GM12875 (cell line): ENCODE results near the gene MSI2.

Experiments used
- H3K4me3 ChIP-seq: one replicate; pipeline ENCODE4 v1.5.1; 2011; ENCODE audit warnings: low read depth, low read length, control low read depth
- TF ChIP-seq, protein P1 (sequence below): IDR thresholded peaks from 2 replicates; pipeline ENCODE4 v1.5.1; 2011; ENCODE audit warnings: low read depth, mild to moderate bottlenecking, control low read depth, inconsistent platforms, low read length, moderate library complexity, borderline replicate concordance; ENCODE audit not compliant: insufficient read depth

MSI2 gene

DNA sequence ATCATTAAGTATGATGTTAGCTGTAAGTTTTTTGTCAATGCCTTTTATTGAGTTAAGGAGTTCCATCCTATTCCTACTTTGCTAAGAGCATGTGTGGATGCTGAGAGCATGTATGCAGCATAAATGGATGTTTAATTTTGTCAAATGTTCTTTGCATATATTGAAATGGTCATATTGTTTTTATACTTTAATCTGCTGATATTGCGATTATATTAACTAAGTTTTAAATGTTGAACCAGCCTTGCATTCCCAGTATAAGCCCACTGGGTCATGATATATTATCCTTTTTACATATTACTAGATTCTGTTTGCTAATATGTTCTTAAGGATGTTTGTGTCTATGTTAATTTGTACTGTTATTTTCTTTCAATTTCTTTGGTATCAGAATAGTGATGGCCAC lies 435.6 kb downstream of the MSI2 start:
- no peak overlapping the region for H3K4me3 ChIP-seq
- TF ChIP-seq, protein P1, sequence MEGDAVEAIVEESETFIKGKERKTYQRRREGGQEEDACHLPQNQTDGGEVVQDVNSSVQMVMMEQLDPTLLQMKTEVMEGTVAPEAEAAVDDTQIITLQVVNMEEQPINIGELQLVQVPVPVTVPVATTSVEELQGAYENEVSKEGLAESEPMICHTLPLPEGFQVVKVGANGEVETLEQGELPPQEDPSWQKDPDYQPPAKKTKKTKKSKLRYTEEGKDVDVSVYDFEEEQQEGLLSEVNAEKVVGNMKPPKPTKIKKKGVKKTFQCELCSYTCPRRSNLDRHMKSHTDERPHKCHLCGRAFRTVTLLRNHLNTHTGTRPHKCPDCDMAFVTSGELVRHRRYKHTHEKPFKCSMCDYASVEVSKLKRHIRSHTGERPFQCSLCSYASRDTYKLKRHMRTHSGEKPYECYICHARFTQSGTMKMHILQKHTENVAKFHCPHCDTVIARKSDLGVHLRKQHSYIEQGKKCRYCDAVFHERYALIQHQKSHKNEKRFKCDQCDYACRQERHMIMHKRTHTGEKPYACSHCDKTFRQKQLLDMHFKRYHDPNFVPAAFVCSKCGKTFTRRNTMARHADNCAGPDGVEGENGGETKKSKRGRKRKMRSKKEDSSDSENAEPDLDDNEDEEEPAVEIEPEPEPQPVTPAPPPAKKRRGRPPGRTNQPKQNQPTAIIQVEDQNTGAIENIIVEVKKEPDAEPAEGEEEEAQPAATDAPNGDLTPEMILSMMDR: no peak

DNA sequence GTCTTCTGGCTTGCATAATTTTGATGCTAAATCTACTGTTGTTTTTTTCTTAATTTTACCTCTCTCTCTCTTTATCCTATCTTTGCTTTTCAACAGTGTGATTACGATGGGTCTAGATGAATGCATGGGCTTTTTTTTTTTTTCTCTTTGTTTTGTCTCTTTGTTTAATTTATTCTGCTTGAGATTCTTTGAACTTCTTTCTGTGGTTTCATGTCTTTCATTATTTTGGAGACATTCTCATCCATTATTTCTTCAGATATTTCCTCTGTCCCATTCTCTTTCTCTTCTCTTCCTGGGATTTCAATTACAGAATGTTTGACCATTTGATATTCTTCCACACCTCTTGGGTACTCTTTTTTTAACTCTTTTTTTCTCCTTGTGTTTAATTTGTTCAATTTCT lies 436.4 kb downstream of the MSI2 start:
- TF ChIP-seq, protein P1: no peak
- no peak overlapping the region for H3K4me3 ChIP-seq

DNA sequence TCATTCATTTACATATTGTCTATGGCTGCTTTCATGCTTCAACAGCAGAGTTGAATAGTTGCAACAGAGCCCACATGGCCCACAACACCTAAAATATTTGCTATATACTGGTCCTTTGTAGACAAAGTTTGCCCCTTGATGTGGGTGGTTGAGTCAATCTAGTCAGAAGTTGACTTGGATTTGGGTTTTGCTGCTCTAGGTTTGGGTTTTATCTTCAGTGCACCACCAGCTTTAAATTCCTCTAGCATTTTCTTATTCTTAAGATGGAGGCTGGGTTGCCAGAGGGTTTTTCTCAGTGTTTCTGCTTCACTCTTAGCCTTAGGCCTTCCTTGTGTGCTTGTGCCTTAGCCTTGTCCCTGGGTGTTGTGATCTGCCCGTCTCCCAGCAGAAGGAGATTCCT lies 437.7 kb downstream of the MSI2 start:
- H3K4me3 ChIP-seq: no peak overlapping the region
- TF ChIP-seq, protein P1: no peak

DNA sequence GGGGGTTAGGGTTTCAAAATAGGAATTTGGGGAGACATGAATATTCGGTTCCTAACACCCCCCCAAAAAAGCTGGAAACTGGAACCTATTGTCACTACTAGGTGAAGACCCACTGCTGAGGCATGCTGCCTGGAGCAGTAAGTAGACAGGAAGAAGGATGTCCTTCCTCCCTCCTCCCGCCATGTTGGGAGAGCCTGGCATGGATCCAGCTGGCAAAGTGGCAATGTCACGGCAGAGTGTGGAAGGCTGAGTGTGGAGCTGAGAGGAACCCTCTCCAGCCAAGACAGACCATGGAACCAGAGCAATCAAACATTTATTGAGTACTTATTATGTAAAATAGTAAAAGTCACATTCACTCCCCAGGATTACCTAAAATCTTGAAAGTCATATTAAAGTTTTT lies 439.7 kb downstream of the MSI2 start:
- no peak overlapping the region for H3K4me3 ChIP-seq

DNA sequence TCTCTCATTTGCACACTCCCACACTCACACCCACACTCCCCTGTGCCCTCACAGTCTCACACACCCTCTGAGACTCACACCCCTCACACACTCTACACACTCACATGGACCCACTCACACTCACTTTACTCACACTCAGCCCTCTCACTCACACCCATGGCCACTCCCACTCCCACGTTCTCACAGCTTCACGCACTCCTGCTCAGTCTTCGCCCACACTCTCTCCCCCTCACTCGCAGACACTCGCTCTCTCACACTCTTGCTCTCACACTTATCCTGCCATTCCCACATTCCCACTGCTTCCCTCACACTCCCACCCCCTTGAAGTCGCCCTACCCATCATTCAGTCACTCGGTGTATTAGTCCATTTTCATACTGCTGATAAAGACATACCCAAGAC lies 440.9 kb downstream of the MSI2 start:
- no peak overlapping the region for H3K4me3 ChIP-seq

More for the DNA sequence above, 439.7 kb downstream of the MSI2 start:
- TF ChIP-seq, protein P1: no peak

DNA sequence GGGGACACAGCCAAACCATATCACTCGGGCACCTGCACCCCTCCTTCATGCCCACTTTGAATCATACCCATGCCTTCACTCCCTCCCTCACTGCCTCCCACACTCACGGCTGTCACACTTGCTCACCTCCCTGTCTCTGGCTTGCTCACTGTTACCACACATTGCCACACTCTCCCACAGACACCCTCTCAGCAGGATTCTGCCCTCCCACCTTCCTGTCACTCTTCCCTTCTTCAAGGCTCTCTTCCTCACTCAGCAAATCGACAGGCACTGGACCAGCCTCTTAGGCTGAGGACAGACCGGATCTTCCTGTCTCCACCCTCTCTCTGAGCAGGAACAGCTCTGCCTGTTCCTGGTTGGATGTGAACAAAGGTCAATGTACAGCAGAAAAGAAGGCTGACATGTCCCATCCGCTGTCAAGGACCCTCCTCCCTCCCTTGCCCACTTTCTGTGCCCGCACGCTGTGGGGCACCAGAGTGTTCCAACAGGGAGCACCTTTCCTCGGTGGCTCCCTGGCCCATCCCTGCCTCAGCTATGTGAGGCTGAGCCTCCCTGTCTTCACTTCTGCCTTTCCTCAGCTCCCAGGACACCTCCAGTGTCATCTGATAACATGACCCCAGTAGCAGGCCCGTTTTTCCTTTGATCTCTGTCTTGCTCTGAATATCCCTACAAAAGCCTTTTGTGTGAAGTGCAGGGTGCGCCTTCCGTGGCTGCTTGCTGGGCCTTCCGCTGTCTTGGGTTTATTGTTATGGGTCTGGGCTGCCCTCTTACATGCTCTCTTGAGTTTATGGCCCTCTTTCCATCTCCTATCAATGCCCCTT lies 441.8 kb downstream of the MSI2 start:
- TF ChIP-seq, protein P1: no peak

More for the DNA sequence above, 440.9 kb downstream of the MSI2 start:
- TF ChIP-seq, protein P1: no peak

DNA sequence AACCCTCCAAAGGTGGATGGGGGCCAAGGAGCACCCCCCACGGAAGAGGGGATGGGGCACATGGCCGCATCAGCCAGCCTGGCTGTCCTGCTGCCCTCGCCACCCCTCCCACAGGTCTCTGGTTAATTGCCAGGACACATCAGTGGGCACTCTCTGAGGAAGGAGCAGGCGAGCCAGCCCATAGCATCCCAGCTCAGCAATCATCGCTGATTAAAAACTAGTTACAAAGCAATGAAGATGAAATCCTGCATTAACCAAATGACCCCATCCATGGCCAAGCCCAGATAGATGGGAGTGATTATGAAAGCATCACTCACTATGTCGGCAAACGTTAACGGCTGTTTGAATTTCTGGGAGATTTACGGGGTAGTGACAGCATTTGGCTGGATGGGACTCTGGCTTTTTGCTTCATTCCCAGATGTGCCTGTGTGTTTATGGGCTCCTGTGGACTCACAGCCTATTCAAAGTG lies 443.5 kb downstream of the MSI2 start:
- H3K4me3 ChIP-seq: no peak overlapping the region
- TF ChIP-seq, protein P1: no peak

More for the DNA sequence above, 441.8 kb downstream of the MSI2 start:
- no peak overlapping the region for H3K4me3 ChIP-seq
